Omental fat pad (tissue), 4 donors: Measurements from ENCODE around the gene DEGS2. TPM values are rescaled to one million over a fixed set of nuclear protein-coding genes. Genes with fewer than 3 reads are reported as not detected.

Experiments used
- ATAC-seq: fragments of 150-250 bp; one replicate; pipeline ENCODE4 v1.9.1; 2016; ENCODE audit warnings: mild to moderate bottlenecking, moderate library complexity; ENCODE audit not compliant: low FRiP score
- DNase-seq: peaks from one replicate; pipeline ENCODE4 v3.0.0-alpha.2; 2019; ENCODE audit warnings: low spot score
- total RNA-seq, 4 donors: library from RNA; depleted of rRNA; stranded (reverse); fragments of >200 nt; gene quantifications; one replicate each; pipeline ENCODE4 v1.1.0, GENCODE V29; 2016
- TF ChIP-seq, protein P1 (sequence below), 3 donors: fragments of 450-650 bp; IDR thresholded peaks; one replicate each; pipeline ENCODE4 v1.5.1; 2016 to 2017; ENCODE audit warnings: antibody characterized with exemption in 3 of 3, mild to moderate bottlenecking in 3 of 3, moderate library complexity in 2 of 3

Gene DEGS2
- total RNA-seq, 4 donors from 2014 or later = 0.19 to 0.79 (median 0.19) TPM; not detected in 1

DNA sequence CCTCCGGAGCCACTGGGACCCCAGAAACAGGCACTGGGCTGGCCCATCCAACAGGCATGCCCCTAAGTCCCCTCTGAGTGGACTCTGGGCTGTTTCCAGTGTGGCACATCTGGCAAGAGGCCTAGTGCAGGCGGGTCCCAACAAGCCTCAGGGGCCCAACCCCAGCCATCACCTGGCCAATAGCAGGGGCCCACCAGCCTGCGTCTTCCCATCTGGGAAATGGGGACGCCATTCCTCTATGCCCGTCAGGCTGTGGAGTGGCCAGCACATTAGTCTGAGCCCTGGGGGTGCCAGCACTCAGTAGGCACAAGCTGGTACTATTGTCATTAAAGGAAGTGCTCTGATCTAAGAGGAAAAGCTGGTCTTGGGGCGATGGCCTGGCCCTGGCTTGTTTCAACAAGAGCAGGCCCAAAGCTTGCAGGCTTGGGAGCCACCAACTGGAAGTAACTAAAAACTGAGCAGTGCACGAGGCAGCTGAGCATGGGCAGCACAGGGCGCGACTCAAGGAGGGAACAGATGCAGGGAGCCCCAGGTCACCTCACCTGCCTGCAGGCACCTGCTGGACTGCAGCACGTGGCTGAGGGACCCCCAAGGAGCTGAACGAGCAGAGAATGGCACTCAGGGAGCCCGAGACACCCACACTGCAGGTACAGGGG lies 8.4 kb downstream of the DEGS2 start:
- TF ChIP-seq, protein P1, sequence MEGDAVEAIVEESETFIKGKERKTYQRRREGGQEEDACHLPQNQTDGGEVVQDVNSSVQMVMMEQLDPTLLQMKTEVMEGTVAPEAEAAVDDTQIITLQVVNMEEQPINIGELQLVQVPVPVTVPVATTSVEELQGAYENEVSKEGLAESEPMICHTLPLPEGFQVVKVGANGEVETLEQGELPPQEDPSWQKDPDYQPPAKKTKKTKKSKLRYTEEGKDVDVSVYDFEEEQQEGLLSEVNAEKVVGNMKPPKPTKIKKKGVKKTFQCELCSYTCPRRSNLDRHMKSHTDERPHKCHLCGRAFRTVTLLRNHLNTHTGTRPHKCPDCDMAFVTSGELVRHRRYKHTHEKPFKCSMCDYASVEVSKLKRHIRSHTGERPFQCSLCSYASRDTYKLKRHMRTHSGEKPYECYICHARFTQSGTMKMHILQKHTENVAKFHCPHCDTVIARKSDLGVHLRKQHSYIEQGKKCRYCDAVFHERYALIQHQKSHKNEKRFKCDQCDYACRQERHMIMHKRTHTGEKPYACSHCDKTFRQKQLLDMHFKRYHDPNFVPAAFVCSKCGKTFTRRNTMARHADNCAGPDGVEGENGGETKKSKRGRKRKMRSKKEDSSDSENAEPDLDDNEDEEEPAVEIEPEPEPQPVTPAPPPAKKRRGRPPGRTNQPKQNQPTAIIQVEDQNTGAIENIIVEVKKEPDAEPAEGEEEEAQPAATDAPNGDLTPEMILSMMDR (IDR thresholded peaks at IDR 0.05) = no peak

DNA sequence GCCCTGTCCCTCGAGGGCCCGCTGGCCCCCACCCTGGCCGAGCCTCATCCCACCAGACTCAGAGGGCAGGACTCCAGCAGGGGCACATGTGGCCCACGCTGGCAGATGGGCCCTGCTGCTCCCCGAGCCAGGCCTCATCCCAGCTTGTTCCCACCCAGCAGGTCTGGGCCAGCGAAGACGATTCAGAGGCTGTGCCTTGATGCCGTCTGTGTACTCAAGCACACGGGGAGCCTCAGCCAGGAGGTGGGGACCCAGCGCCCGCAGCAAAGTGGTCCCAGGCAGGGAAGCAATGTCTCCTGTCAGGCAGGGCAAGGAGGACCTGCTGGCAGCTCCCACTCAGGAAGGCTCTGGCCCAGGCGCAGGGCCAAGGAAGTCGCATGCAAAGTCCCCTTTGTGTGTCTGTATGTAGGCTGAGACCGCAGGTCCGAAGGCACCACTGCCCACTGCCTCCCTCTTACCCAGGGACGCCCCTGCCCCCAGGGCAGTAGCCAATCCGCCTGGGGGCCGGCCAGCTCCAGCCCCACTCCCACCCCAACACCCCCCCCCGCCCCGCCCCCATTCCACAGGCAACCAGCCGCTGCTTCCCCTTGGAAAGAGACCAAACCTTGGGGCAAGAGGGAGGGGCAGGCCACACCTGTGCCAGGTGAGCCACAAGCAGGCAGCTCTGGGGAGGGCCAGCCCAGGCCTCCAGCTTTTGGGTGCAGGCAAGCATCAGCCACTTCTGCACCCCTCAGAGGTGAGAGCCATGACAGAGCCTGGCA lies 9.4 kb downstream of the DEGS2 start:
- ATAC-seq = no peak
- DNase-seq = no peak
- TF ChIP-seq, protein P1 (IDR thresholded peaks at IDR 0.05) = no peak

More for the DNA sequence above, 8.4 kb downstream of the DEGS2 start:
- DNase-seq (no peak), ATAC-seq (no peak)

DNA sequence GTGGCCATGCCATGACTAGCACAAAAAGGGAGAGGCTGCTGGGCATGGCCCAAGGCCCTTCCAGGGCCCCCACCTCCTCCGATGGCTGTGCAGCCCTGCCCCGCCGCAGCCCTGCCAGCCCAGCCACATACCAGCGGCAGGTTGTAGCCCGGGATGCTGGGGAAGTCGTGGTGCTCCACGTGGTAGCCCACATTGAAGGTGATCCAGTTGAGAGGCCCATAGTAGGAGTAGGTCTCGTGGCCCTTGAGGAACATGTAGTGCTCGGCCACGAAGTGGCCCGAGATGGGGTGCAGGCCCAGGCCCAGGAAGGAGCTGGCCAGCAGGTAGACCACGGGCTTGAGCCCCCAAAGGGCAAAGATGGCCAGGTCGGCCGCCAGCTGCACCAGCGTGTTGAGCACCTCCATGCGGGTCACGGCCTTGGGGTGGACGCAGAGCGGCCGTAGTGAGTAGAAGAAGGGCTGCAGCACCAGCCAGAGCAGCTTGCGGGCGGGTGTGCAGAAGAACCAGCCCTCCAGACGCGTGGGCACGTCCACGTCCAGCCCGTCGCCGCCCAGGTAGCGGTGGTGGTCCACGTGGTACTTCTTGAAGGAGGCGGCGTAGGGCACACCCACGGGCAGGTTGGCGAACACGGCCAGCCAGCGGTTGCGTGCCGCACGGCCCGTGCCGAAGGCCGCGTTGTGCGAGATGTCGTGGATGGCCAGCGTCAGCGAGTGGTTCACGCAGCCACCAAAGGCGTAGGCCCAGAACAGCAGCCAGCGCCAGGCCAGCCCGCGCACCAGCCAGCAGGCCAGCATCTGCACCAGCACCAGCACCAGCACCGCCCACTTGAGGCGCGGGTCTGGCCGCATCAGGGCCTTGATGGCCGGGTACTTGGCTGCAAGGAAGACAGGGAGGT lies 10.4 kb downstream of the DEGS2 start:
- no peak for ATAC-seq
- TF ChIP-seq, protein P1 (IDR thresholded peaks at IDR 0.05) = no peak
- DNase-seq = no peak

DNA sequence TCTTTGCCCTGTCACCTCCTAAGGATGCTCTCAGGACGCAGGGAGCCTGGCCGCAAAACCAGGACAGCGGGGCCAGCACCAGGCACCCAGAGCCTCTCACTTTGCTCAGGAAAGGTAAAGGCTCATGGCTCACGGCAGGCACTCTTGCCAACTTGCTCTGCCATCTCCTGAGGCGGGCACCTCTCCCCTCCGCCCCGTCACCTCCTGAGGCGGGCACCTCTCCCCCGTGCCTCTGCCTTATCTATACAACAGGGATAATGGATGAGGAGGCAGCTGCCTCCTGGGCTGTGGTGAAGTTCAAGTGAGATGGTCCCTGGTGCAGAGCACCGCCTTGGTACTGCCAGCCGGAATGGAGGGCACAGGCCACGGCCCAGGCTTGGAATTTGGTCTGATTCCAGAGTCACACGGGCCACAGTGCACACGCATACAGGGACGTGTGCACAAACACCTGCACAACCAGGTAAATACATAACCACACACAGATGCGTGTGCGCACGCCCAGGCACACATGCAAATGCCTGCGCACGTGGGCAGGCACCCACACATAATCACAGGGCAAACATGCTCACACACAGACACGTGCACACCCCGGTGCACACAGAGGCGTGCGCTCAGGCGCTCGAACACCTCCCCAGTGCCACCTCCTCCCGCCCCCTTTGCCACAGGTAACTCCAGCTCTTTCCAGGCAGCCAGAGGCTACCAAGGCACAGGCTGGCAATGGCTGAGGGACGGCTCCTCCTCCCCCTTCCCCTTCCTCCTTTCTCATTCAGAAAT lies 11.6 kb downstream of the DEGS2 start:
- no peak for DNase-seq
- TF ChIP-seq, protein P1 (IDR thresholded peaks at IDR 0.05) = no peak
- no peak for ATAC-seq

DNA sequence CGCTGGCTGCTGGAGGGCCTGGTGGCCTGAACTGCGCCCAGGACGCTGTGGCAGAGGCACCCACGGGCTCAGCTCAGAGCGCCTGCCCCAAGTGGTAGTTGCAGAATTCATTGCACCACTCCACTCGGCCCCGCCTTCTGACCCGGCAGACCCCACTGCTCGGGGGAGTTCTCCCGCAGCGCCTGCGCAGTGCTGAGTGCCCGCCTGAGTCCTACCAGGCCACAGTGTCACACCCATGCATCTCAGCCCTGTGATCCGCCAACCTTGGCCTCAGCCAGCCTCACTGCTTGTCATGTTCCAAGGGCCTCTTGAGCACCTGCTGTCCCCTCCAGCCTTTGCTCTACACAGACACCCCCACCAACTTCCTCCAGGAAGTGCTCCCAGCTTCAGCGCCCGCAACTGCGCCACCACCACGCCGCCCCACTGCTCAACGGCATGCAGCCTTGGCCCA lies 12.2 kb downstream of the DEGS2 start:
- no peak for ATAC-seq
- no peak for DNase-seq
- TF ChIP-seq, protein P1 (IDR thresholded peaks at IDR 0.05) = no peak

DNA sequence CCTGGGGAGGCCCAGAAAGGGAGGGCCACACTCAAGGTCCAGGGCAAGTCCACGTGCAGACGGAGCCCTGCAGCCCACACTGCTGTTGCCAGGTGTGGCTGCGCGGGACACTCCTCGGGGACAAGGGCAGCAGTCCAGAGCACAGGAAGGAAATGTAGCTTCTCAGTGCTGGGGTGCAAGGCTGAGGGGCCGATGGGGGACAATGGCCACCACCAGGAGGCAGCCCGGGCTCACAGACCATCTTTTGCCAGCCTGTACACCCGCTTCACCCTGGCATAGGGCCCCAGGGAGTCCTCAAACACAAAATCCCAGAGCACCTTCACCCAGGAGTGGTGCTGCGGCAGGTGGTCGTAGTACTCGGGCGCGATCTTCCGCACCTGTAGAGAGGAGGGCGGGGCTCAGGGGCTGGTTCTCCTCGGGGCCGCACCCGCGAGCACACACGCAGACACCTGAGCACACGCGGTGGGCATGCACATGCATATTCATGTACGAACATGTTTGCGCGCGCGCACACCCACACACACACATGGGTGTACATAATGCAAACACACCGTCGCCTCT lies 12.8 kb downstream of the DEGS2 start:
- TF ChIP-seq, protein P1 (IDR thresholded peaks at IDR 0.05) = no peak
- DNase-seq = no peak
- ATAC-seq = no peak
